Astrocyte of the spinal cord (primary cell): ENCODE results near the gene CD84.

ENCODE experiments used
- DNase-seq: peaks from one replicate; pipeline ENCODE4 v3.0.0; 2011; ENCODE audit warnings: low read depth, low spot score
- H3K4me3 ChIP-seq: 2 replicates; pipeline ENCODE4 v1.5.1; 2011; ENCODE audit warnings: low read depth, mild to moderate bottlenecking, low read length, moderate library complexity
- CTCF ChIP-seq: IDR thresholded peaks from 2 replicates; pipeline ENCODE4 v1.5.1; 2012; ENCODE audit warnings: low read depth, mild to moderate bottlenecking, low read length, inconsistent platforms
- in situ Hi-C: cut with HindIII; loops from 2 replicates; pipeline ENCODE4 v1.10.0; 2017; ENCODE audit warnings: low sequenced_read_pairs

CD84 gene

GRCh38 chr1:160577671-160578070 is 1.6 kb downstream of the CD84 start:
- no peak overlapping the region for H3K4me3 ChIP-seq
- no peak for DNase-seq
- no peak for TF ChIP-seq CTCF
- in situ Hi-C loops: no loop called here

DNA sequence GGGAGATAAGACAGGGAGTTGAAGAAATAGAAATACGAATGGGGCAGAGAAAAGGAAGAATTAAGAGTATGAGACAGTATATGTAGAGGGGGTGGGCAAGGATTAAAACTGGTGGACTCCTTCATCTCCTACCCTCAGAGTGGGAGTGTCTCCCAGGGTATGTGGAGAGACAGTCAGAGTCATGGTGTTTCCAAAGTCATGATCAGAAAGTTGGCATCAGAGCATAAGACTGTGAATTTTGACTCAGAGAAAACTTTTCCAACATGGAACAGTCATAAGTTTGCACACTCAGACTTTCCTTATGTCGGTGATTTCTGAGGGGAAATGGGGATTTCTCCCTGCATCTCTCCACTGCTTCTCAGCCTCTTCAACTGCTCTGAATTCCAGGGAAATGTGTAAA is 2.4 kb downstream of the CD84 start:
- in situ Hi-C loops: no loop called here
- no peak overlapping the region for H3K4me3 ChIP-seq
- DNase-seq: no peak
- no peak for TF ChIP-seq CTCF

GRCh38 chr1:160576390-160576789 is 2.9 kb downstream of the CD84 start:
- no peak for TF ChIP-seq CTCF
- DNase-seq: no peak
- no peak overlapping the region for H3K4me3 ChIP-seq
- in situ Hi-C loops: no loop called here

- H3K4me3 ChIP-seq: no peak overlapping the region
- in situ Hi-C loops: no loop called here
- no peak for DNase-seq
Observed at GRCh38 chr1:160575112-160575664, 4.1 kb downstream of the CD84 start.

GRCh38 chr1:160570840-160571239 is 8.5 kb downstream of the CD84 start:
- no peak for TF ChIP-seq CTCF
- in situ Hi-C loops: no loop called here

More at GRCh38 chr1:160575112-160575664, 4.1 kb downstream of the CD84 start:
- no peak for TF ChIP-seq CTCF

DNA sequence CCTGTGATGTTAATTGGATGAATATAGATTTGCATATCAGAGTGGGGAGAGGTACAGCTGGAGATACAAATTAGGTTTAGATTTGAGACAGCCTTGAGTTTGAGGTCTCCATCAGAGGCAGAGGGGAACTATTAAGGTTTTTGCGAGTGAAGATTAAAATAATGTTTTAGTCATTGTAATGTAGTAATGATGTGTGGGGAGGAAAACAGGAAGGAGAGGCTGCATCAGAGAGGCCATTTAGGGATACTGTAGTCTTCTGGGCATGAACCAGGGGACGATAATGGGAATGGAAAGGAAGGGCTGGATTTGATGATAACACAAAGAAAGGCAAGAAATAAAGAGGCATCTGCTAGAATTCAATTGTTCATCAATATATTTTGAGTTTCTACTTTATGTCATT is 9.5 kb downstream of the CD84 start:
- no peak for TF ChIP-seq CTCF
- in situ Hi-C loops: no loop called here
- no peak for DNase-seq
- H3K4me3 ChIP-seq: no peak overlapping the region

More at GRCh38 chr1:160570840-160571239, 8.5 kb downstream of the CD84 start:
- no peak overlapping the region for H3K4me3 ChIP-seq
- no peak for DNase-seq
